ENCODE results near the gene AP5Z1. TPM values are rescaled to one million over a fixed set of nuclear protein-coding genes. Genes with fewer than 3 reads are reported as not detected.

AP5Z1 gene
- total RNA-seq, 2 donors from 2014 or later = 31.0 to 34.7 TPM

DNA sequence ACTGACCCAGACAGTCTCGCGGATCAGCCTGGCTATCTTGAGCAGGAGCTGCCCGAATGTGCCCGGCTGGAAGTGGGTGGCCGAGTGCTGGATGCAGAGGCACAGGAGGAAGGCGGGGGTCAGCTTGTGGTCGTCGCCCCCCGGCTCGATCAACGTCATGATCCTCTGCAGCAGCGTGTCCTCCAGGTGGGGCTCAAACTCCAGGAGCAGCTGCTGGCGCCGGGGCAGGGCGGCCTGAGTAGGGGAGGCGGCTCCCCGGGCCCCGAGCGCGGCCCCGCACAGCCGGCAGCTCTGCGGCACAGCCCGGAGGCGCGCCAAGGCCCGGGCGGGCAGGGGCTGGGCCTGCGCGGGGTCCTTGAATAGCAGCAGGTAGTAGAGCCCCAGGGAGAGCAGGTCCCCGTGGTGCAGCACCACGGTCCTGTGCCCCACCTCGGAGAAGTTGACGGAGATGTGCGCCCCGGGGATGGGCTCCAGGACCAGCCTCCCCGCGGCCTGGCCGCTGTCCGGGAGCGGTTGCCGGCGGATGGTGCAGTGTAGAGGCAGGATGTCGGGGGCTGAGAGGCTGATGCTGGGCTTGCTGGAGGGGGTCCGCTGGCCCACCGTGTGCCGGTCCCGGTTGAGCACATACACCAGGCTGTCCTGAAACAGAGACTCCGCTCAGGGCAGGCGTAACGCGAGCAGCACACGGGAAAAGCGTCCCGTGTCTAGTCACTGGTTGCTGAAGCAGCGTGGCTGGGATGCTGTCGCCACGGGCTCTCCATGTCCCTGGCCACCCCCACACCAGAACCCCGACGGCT, 59.4 kb downstream of the AP5Z1 start:
- no peaks in the 10 kb centered on the region for H3K9me3 ChIP-seq (ENCODE audit: control insufficient read depth, low read length)
- no peaks in the 10 kb centered on the region for H3K27me3 Mint-ChIP-seq (ENCODE audit: insufficient read depth)
- no peaks in the 10 kb centered on the region for H3K27me3 ChIP-seq (ENCODE audit: control insufficient read depth, insufficient read depth, low read length, poor library complexity, severe bottlenecking)
- H3K36me3 ChIP-seq (ENCODE audit: control insufficient read depth, insufficient read depth, low read length) = peaks cover 2% of the 10 kb centered on the region
- 95 to 97% methylated on average over 33 to 60 of the region's 60 CpGs for WGBS, 2 experiments (ENCODE audit: insufficient coverage in 1 of 2, insufficient read length in 1 of 2)
- no peaks in the 10 kb centered on the region for H3K9me3 Mint-ChIP-seq
- H3K36me3 Mint-ChIP-seq (ENCODE audit: low read depth) = peaks cover 33% of the 10 kb centered on the region
- H3K27ac ChIP-seq (ENCODE audit: low read depth, low read length) = no peak overlapping the region
- TF ChIP-seq, protein P1, sequence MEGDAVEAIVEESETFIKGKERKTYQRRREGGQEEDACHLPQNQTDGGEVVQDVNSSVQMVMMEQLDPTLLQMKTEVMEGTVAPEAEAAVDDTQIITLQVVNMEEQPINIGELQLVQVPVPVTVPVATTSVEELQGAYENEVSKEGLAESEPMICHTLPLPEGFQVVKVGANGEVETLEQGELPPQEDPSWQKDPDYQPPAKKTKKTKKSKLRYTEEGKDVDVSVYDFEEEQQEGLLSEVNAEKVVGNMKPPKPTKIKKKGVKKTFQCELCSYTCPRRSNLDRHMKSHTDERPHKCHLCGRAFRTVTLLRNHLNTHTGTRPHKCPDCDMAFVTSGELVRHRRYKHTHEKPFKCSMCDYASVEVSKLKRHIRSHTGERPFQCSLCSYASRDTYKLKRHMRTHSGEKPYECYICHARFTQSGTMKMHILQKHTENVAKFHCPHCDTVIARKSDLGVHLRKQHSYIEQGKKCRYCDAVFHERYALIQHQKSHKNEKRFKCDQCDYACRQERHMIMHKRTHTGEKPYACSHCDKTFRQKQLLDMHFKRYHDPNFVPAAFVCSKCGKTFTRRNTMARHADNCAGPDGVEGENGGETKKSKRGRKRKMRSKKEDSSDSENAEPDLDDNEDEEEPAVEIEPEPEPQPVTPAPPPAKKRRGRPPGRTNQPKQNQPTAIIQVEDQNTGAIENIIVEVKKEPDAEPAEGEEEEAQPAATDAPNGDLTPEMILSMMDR (conservative IDR thresholded peaks at IDR 0.05) = no peak
- H3K4me1 ChIP-seq (ENCODE audit: control insufficient read depth, insufficient read depth, low read length) = no peaks in the 10 kb centered on the region
- H3K4me3 ChIP-seq (ENCODE audit: low read length) = no peak overlapping the region
- no peak overlapping the region for H3K9ac ChIP-seq (ENCODE audit: extremely low read depth, low read length, poor library complexity, severe bottlenecking)
- no peak overlapping the region for H3K4me3 Mint-ChIP-seq
- peak; percentile 38 for DNase-seq
- no peak overlapping the region for H3K27ac Mint-ChIP-seq
- H3K4me1 Mint-ChIP-seq = peaks cover 12% of the 10 kb centered on the region

DNA sequence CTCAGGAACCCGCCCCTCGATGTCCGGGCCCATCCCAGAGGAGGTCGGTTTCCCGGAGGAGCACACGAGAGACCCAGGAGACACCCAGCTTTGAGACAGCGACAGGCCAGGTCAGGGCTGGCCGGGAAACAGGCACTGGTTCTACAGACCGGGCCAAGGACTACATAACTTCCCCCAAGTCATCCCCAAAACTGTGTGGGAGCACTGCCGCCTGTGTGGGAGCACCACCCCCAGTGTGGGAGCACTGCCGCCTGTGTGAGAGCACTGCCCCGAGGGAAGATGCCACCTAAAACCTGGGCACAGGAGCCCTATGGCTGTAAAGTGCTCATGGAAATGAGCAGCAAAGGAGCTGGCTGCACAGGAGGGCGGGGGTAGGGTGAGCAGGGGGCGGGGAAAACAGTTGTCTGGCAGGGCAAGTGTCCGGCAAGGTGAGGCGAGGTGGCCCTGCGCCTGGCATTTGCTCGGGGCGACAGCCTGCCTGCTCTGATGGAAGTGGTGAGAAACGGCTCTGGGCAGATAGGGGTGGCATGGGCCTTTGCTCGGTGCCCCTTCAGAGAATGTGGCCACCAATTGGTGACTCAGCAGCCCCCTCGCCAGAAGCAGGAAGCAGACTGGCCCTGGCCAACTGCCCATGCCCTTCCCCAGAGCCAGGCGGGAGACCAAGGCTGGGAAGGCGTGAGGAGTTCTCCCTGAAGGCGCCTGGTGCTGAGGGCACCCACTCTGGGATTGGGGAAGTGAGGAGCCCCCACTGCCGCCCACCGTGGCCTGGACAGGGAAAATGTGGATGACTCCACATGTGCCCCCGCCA, 60.2 kb downstream of the AP5Z1 start:
- TF ChIP-seq, protein P1 (conservative IDR thresholded peaks at IDR 0.05) = no peak
- peak; percentile 38 for DNase-seq
- no peaks in the 10 kb centered on the region for H3K27me3 Mint-ChIP-seq (ENCODE audit: insufficient read depth)
- H3K4me1 Mint-ChIP-seq = peaks cover 8% of the 10 kb centered on the region
- H3K27ac Mint-ChIP-seq = no peak overlapping the region
- H3K9ac ChIP-seq (ENCODE audit: extremely low read depth, low read length, poor library complexity, severe bottlenecking) = no peak overlapping the region
- no peaks in the 10 kb centered on the region for H3K4me1 ChIP-seq (ENCODE audit: control insufficient read depth, insufficient read depth, low read length)
- WGBS, 2 experiments (ENCODE audit: insufficient coverage in 1 of 2, insufficient read length in 1 of 2) = 96 to 99% methylated on average over 18 to 28 of the region's 28 CpGs
- no peaks in the 10 kb centered on the region for H3K9me3 ChIP-seq (ENCODE audit: control insufficient read depth, low read length)
- peaks cover 27% of the 10 kb centered on the region for H3K36me3 Mint-ChIP-seq (ENCODE audit: low read depth)
- H3K27ac ChIP-seq (ENCODE audit: low read depth, low read length) = no peak overlapping the region
- H3K9me3 Mint-ChIP-seq = no peaks in the 10 kb centered on the region
- H3K36me3 ChIP-seq (ENCODE audit: control insufficient read depth, insufficient read depth, low read length) = no peaks in the 10 kb centered on the region
- no peak overlapping the region for H3K4me3 ChIP-seq (ENCODE audit: low read length)
- no peaks in the 10 kb centered on the region for H3K27me3 ChIP-seq (ENCODE audit: control insufficient read depth, insufficient read depth, low read length, poor library complexity, severe bottlenecking)
- no peak overlapping the region for H3K4me3 Mint-ChIP-seq

DNA sequence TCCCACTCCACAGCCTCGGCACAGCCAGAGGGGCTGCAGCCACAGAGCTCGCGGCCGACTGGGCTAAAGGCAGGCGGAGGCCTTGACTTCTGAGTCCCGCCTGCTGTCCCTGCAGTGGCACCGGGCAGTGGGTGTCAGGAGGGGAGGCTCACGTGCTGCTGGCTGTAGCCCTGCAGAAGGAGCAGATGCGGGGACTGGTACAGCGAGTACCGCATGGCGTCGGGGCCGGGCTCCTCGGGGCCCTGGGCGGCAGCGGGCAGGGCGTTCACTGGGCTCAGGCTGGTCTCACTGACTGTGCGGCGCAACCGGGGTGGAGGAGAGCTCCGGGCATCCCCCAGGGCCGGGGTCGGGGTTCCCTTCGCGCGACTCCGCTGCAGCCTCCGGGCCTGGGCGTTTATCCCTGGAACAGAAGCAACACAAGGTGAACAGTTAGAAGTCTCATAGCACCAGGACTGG, 60.8 kb downstream of the AP5Z1 start:
- Histone ChIP-seq H3K4me1 (ENCODE audit: control insufficient read depth, insufficient read depth, low read length) (no peaks in the 10 kb centered on the region), H3K4me3 (ENCODE audit: low read length) (no peak overlapping the region), H3K27me3 (ENCODE audit: control insufficient read depth, insufficient read depth, low read length, poor library complexity, severe bottlenecking) (no peaks in the 10 kb centered on the region), H3K9ac (ENCODE audit: extremely low read depth, low read length, poor library complexity, severe bottlenecking) (no peak overlapping the region), H3K27ac (ENCODE audit: low read depth, low read length) (no peak overlapping the region), H3K9me3 (ENCODE audit: control insufficient read depth, low read length) (no peaks in the 10 kb centered on the region), H3K36me3 (ENCODE audit: control insufficient read depth, insufficient read depth, low read length) (no peaks in the 10 kb centered on the region)
- TF ChIP-seq, protein P1 (conservative IDR thresholded peaks at IDR 0.05) = no peak
- peak; percentile 38 for DNase-seq
- H3K36me3 Mint-ChIP-seq (ENCODE audit: low read depth) = peaks cover 23% of the 10 kb centered on the region
- peaks cover 8% of the 10 kb centered on the region for H3K4me1 Mint-ChIP-seq
- WGBS, 2 experiments (ENCODE audit: insufficient coverage in 1 of 2, insufficient read length in 1 of 2) = 91 to 94% methylated on average over 13 to 30 of the region's 30 CpGs
- no peak overlapping the region for H3K27ac Mint-ChIP-seq
- no peaks in the 10 kb centered on the region for H3K27me3 Mint-ChIP-seq (ENCODE audit: insufficient read depth)
- H3K4me3 Mint-ChIP-seq = no peak overlapping the region
- no peaks in the 10 kb centered on the region for H3K9me3 Mint-ChIP-seq
